DLD1 (cell line): ENCODE measurements around the gene NSL1.
"Not testable (repeated sequence)": the region's sequence is repeated elsewhere in the genome, so short reads cannot be mapped to it uniquely, and the experiment has no call there.

ENCODE experiments used
- in situ Hi-C: cut with HindIII; loops from 2 replicates; pipeline ENCODE4 v1.10.0; 2017; ENCODE audit warnings: low sequenced_read_pairs

NSL1 gene

GRCh38 chr1:212711974-212712373, 79.6 kb downstream of the NSL1 start:
- in situ Hi-C loops = not testable (repeated sequence)

GRCh38 chr1:212710566-212710965, 81.0 kb downstream of the NSL1 start:
- in situ Hi-C loops = no loop called here

GRCh38 chr1:212703991-212704564, 87.5 kb downstream of the NSL1 start:
- in situ Hi-C loops = no loop called here

GRCh38 chr1:212702672-212703071, 88.9 kb downstream of the NSL1 start:
- in situ Hi-C loops = no loop called here

GRCh38 chr1:212701910-212702309, 89.7 kb downstream of the NSL1 start:
- in situ Hi-C loops = no loop called here

- in situ Hi-C loops = no loop called here
Observed at GRCh38 chr1:212700892-212701819, 90.4 kb downstream of the NSL1 start.

- in situ Hi-C loops = no loop called here
Observed at GRCh38 chr1:212700223-212700891, 91.2 kb downstream of the NSL1 start.

- in situ Hi-C loops = no loop called here
Observed at GRCh38 chr1:212699625-212700222, 91.9 kb downstream of the NSL1 start, which contains the start of gene BATF3. Gene BATF3, minus strand, starts transcription at chr1:212699840. Its CDS starts 78 bp downstream, at chr1:212699762.

- in situ Hi-C loops = no loop called here
Observed at GRCh38 chr1:212699104-212699624, 92.4 kb downstream of the NSL1 start.

GRCh38 chr1:212698467-212699103, 93.0 kb downstream of the NSL1 start:
- in situ Hi-C loops = no loop called here

GRCh38 chr1:212696721-212697331, 94.8 kb downstream of the NSL1 start:
- in situ Hi-C loops = no loop called here

GRCh38 chr1:212692774-212693644, 98.6 kb downstream of the NSL1 start:
- in situ Hi-C loops = no loop called here

GRCh38 chr1:212691561-212692071, 100.0 kb downstream of the NSL1 start:
- in situ Hi-C loops = no loop called here

GRCh38 chr1:212690816-212691403, 100.7 kb downstream of the NSL1 start:
- in situ Hi-C loops = no loop called here

- in situ Hi-C loops = no loop called here
Observed at GRCh38 chr1:212689758-212690529, 101.6 kb downstream of the NSL1 start.

- in situ Hi-C loops = no loop called here
Observed at GRCh38 chr1:212689196-212689725, 102.3 kb downstream of the NSL1 start.

GRCh38 chr1:212688341-212689047, 103.1 kb downstream of the NSL1 start:
- in situ Hi-C loops = no loop called here
